HepG2 (cell line): ENCODE results near the gene HSPB7. TPM values are rescaled to one million over a fixed set of nuclear protein-coding genes. Genes with fewer than 3 reads are reported as not detected.
"Not testable (repeated sequence)": the region's sequence is repeated elsewhere in the genome, so short reads cannot be mapped to it uniquely, and the experiment has no call there.

Source experiments
- ATAC-seq: fragments of 200-7000 bp; cut with Tn5 transposase; 3 replicates; pipeline ENCODE4 v1.9.1; 2020; ENCODE audit warnings: mild to moderate bottlenecking, moderate library complexity
- BruUV-seq: library from RNA; stranded (reverse); fragments of 400-500 nt; replicated peaks from 2 replicates; lab custom pipeline; 2021; lab: Mats Ljungman, UMichigan
- CTCF ChIA-PET: fragments of 300-600 bp; formaldehyde crosslinking; extraction: SDS; loops from one replicate; lab custom pipeline; 2021; ENCODE audit warnings: low total read pairs, inconsistent platforms, low intra/inter-chr PET ratio; lab: Yijun Ruan, JAX
- POLR2A ChIA-PET: fragments of 350-600 bp; sonication (Branson Sonifier 250); formaldehyde crosslinking; loops from one replicate; lab custom pipeline; 2020; ENCODE audit warnings: antibody characterized with exemption, inconsistent platforms; lab: Yijun Ruan, JAX
- DNase-seq: peaks from one replicate; pipeline ENCODE4 v3.0.0-alpha.2; 2015; ENCODE audit warnings: low spot score
- FAIRE-seq: peaks from 3 replicates; lab custom pipeline; 2011; peaks lifted over from hg19 to GRCh38; lab: Jason Lieb, UNC
- H2AFZ ChIP-seq: one replicate; pipeline ENCODE4 v1.6.1; 2011; ENCODE audit warnings: low read length, inconsistent platforms
- H3K27ac ChIP-seq: fragments of 300-600 bp; 3 replicates; pipeline ENCODE4 v1.8.0; 2011; ENCODE audit warnings: mixed run types, mild to moderate bottlenecking, mixed read lengths, low read length, inconsistent platforms; ENCODE audit not compliant: insufficient read depth; ENCODE audit errors: extremely low read length
- H3K27me3 ChIP-seq, 2 experiments: fragments of 200-600 bp in 1 of 2; 2 replicates in 1 of 2; 3 replicates in 1 of 2; pipeline versions ENCODE4 v1.6.0 to v1.8.0; 2011; ENCODE audit warnings: low read length in 2 of 2, mild to moderate bottlenecking in 2 of 2, moderate library complexity in 2 of 2, inconsistent platforms in 1 of 2; ENCODE audit not compliant: insufficient read depth in 2 of 2, control insufficient read depth in 1 of 2
- H3K36me3 ChIP-seq, 2 experiments: fragments of 200-600 bp in 1 of 2; replicated peaks in 1 of 2; 2 replicates in 1 of 2; 3 replicates in 1 of 2; pipeline versions ENCODE4 v1.5.1 to v1.8.0; 2011; ENCODE audit warnings: low read length in 2 of 2, inconsistent platforms in 1 of 2; ENCODE audit not compliant: insufficient read depth in 2 of 2, control insufficient read depth in 1 of 2
- H3K4me1 ChIP-seq: 2 replicates; pipeline ENCODE4 v1.5.1; 2012; ENCODE audit warnings: low read length, inconsistent platforms; ENCODE audit not compliant: insufficient read depth
- H3K4me2 ChIP-seq: 2 replicates; pipeline ENCODE4 v1.6.0; 2011; ENCODE audit warnings: low read depth, low read length, inconsistent platforms
- H3K4me3 ChIP-seq, 3 experiments: fragments of 200-600 bp in 1 of 3; sonication (generic), shearing (Covaris generic) in 1 of 3; replicated peaks in 1 of 3; 2 replicates each; pipeline ENCODE4 v1.5.1; 2011 to 2016; ENCODE audit warnings: low read length in 3 of 3, inconsistent platforms in 2 of 3, low read depth in 2 of 3, mild to moderate bottlenecking in 2 of 3, control low read depth in 1 of 3, mixed read lengths in 1 of 3; ENCODE audit not compliant: insufficient read depth in 1 of 3
- H3K79me2 ChIP-seq: one replicate; pipeline ENCODE4 v1.6.1; 2011; ENCODE audit warnings: low read length, inconsistent platforms; ENCODE audit not compliant: insufficient read depth
- H3K9ac ChIP-seq: 2 replicates; pipeline ENCODE4 v1.6.0; 2011; ENCODE audit warnings: mild to moderate bottlenecking, low read depth, low read length, inconsistent platforms; ENCODE audit not compliant: insufficient read depth
- H3K9me3 ChIP-seq: 2 replicates; pipeline ENCODE4 v1.5.1; 2012; ENCODE audit warnings: mild to moderate bottlenecking, low read length
- H4K20me1 ChIP-seq: 2 replicates; pipeline ENCODE4 v1.6.0; 2011; ENCODE audit warnings: inconsistent platforms, mild to moderate bottlenecking, low read length, moderate library complexity; ENCODE audit not compliant: insufficient read depth
- WGBS: methylation state at CpG from one replicate; pipeline ENCODE4 v1.1.6; 2017; ENCODE audit warnings: low lambda C conversion rate; 5-methylcytosine and 5-hydroxymethylcytosine counted together
- in situ Hi-C: cut with HindIII; loops from 2 replicates; pipeline ENCODE4 v1.10.0; 2017; ENCODE audit warnings: low pct_unique_long_range_greater_than_20kb; ENCODE audit not compliant: extremely low pct_ligation_motif_present
- intact Hi-C: fragments of 100-400 bp; cut with micrococcal nuclease; formaldehyde crosslinking; loops from one replicate; pipeline ENCODE4 v1.10.0; 2022; ENCODE audit not compliant: unreplicated experiment
- polyA plus RNA-seq, 8 experiments: library from polyadenylated mRNA; depleted of rRNA in 3 of 8; stranded (reverse) in 7 of 8; unstranded in 1 of 8; fragments of >200 nt; fragmentation: Illumina TruSeq in 4 of 8; extraction: Trizol in 4 of 8; gene quantifications; 2 replicates each; pipeline versions ENCODE4 v1.2.1 to v1.2.3, GENCODE V29; 2011 to 2016; ENCODE audit warnings: low read depth in 4 of 8, missing spikeins in 1 of 8, mixed read lengths in 1 of 8; ENCODE audit not compliant: insufficient read depth in 1 of 8
- total RNA-seq, 5 experiments: library from RNA; depleted of rRNA; stranded (reverse); fragments of >200 nt; fragmentation: Illumina TruSeq; extraction: Trizol; gene quantifications; 2 replicates each; pipeline ENCODE4 v1.2.3, GENCODE V29; 2016; ENCODE audit warnings: low read depth in 1 of 5

HSPB7 gene
- total and polyA plus RNA-seq, 2 of the 13 experiments (the other 11 are each of a cell fraction or from before 2014, with no cell fraction given), result 0.20 TPM; not detected in 1

DNA sequence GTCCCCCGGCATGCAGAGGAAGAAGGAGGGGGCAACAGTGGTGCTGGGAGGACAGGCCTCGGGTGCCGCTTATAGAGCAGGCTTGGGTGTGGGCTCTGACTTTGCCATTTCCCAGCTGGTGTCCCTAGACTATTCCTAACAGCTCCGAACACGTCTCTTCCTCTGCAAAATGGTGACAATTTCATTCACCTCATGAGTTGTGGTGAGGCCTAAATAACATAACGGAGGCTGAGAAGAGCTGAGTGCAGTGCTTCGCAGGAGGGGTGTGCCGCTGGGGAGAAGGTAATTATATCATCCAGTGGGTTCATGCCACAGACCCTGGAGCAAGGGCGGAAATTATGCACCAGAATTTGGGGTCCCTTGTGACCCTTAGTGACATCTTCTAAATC lies 44.8 kb upstream of the HSPB7 start:
- H3K4me2 ChIP-seq, CTCF ChIA-PET, H3K9me3 ChIP-seq, ATAC-seq, H3K4me3 ChIP-seq, BruUV-seq, POLR2A ChIA-PET, H2AFZ ChIP-seq, FAIRE-seq, DNase-seq, H4K20me1 ChIP-seq, in situ Hi-C loops, H3K79me2 ChIP-seq, intact Hi-C loops, H3K36me3 ChIP-seq, H3K9ac ChIP-seq, H3K27ac ChIP-seq: not testable (repeated sequence)
- H3K4me1 ChIP-seq, result peaks cover 30% of the 10 kb centered on the region
- peaks cover 8 to 41% of the 10 kb centered on the region in 2 experiments for H3K27me3 ChIP-seq
- WGBS, result 52% methylated on average over 9 of the region's 9 CpGs

DNA sequence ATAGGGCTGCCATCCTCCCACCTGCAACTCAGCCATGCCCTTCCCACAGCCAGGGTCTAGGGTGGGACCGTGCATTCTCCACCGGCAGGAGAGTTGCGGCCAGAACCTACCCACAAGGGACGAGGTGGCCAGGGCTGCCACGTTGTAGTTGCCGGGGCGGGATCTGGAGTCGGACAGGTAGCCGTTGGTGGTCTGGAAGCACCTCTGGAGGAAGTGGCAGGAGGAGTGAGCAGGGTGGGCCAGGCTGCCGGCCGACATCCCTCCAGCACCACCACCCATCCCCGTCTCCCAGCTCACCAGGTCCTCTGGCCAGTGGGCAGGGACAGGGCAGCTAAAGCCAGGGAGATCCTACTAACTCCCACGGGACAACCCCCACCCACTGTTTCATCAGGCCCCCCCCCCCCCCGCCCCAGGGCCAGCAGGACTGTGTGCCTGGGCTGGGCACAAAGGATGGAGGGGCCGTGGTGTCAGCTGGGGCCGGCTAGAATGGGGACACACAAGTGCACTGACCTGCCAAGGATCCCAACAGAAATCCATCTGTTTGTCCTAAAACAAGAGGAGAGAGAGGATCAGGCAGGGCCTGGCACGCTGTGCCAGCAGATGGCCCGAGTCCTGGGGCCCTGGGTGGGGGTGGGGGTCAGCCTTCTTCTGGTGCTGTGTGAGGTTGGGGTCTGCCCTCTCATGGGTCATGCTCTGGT lies 44.3 kb upstream of the HSPB7 start:
- not testable (repeated sequence) for FAIRE-seq

More for the DNA sequence above, 44.3 kb upstream of the HSPB7 start:
- H3K4me3 ChIP-seq, H3K36me3 ChIP-seq, H3K79me2 ChIP-seq, BruUV-seq, POLR2A ChIA-PET, H3K9ac ChIP-seq, CTCF ChIA-PET, DNase-seq, in situ Hi-C loops, H2AFZ ChIP-seq, H3K4me2 ChIP-seq, H4K20me1 ChIP-seq, intact Hi-C loops, H3K9me3 ChIP-seq, H3K27ac ChIP-seq, ATAC-seq: not testable (repeated sequence)
- peaks cover 8 to 41% of the 10 kb centered on the region in 2 experiments for H3K27me3 ChIP-seq
- WGBS, result 44% methylated on average over 5 of the region's 18 CpGs
- peaks cover 30% of the 10 kb centered on the region for H3K4me1 ChIP-seq
